Sigmoid colon (tissue), 7 donors: Measurements from ENCODE around the gene NUDCD2. TPM values are rescaled to one million over a fixed set of nuclear protein-coding genes. Genes with fewer than 3 reads are reported as not detected.

ENCODE experiments used
- DNase-seq: peaks from one replicate; pipeline ENCODE4 v3.0.0-alpha.2; 2019
- H3K27ac ChIP-seq, 4 donors: fragments of 200-600 bp; sonication (generic); one replicate each; pipeline ENCODE4 v1.5.1; 2016 to 2019; ENCODE audit warnings: mild to moderate bottlenecking in 1 of 4
- H3K27me3 ChIP-seq, 3 donors: fragments of 200-600 bp; sonication (generic); one replicate each; pipeline ENCODE4 v1.5.1; 2019; ENCODE audit warnings: mild to moderate bottlenecking in 1 of 3
- H3K36me3 ChIP-seq, 4 donors: fragments of 200-600 bp; sonication (generic); one replicate each; pipeline ENCODE4 v1.5.1; 2016 to 2019
- H3K4me1 ChIP-seq, 4 donors: fragments of 200-600 bp; sonication (generic); one replicate each; pipeline ENCODE4 v1.5.1; 2017 to 2019
- H3K4me3 ChIP-seq, 4 donors: fragments of 200-600 bp; sonication (generic); one replicate each; pipeline ENCODE4 v1.5.1; 2017 to 2019; ENCODE audit warnings: mild to moderate bottlenecking in 2 of 4, moderate library complexity in 1 of 4
- H3K9me3 ChIP-seq, 4 donors: fragments of 200-600 bp in 3 of 4; sonication (generic) in 3 of 4; one replicate each; pipeline versions ENCODE4 v1.5.1 to v1.6.1; 2013 to 2019
- EP300 ChIP-seq, 4 donors: sonication (generic); formaldehyde crosslinking; IDR thresholded peaks; one replicate each; pipeline ENCODE4 v1.6.1; 2017; ENCODE audit warnings: antibody characterized with exemption in 4 of 4
- POLR2A ChIP-seq, 2 donors: fragments of 450-650 bp; IDR thresholded peaks; one replicate each; pipeline ENCODE4 v1.6.1; 2016; ENCODE audit warnings: antibody characterized with exemption in 2 of 2, mild to moderate bottlenecking in 2 of 2, moderate library complexity in 2 of 2
- POLR2AphosphoS5 ChIP-seq, 4 donors: sonication (generic); formaldehyde crosslinking; IDR thresholded peaks; one replicate each; pipeline ENCODE4 v1.6.1; 2017; ENCODE audit warnings: antibody characterized with exemption in 4 of 4
- WGBS, 2 donors: extraction: QIAGEN DNeasy Blood & Tissue Kit; methylation state at CpG; one replicate each; pipeline ENCODE4 v1.1.7; 2013; 5-methylcytosine and 5-hydroxymethylcytosine counted together
- intact Hi-C: fragments of 100-400 bp; cut with DNase I; formaldehyde crosslinking; loops from one replicate; pipeline ENCODE4 v1.15.1; 2023
- polyA plus RNA-seq, 3 donors: library from polyadenylated mRNA; stranded (reverse); fragments of 200-250 nt; gene quantifications; one replicate each; pipeline ENCODE4 v1.2.3, GENCODE V29; 2013
- total RNA-seq, 4 donors: library from RNA; depleted of rRNA; stranded (reverse); fragments of >200 nt; gene quantifications; one replicate each; pipeline ENCODE4 v1.1.0, GENCODE V29; 2016
- TF ChIP-seq, protein P1 (sequence below), 4 experiments: fragments of 450-650 bp in 3 of 4; fragments of 200-600 bp in 1 of 4; IDR thresholded peaks; one replicate each; pipeline ENCODE4 v1.5.1; 2016 to 2019; ENCODE audit warnings: antibody characterized with exemption in 4 of 4, mild to moderate bottlenecking in 3 of 4, moderate library complexity in 2 of 4
- donor health status: healthy with polysubstance abuse.
- donor health status: Bipolar disorder and iron deficiency.
- donor health status: healthy.

Gene NUDCD2
- total and polyA plus RNA-seq, 7 donors = 3.3 to 13.2 (median 8.4) TPM

GRCh38 chr5:163506095-163506457 lies 46.2 kb upstream of the NUDCD2 start:
- DNase-seq = no peak
- Histone ChIP-seq H3K9me3 (no peaks in the 10 kb centered on the region), H3K4me1 (peaks cover 0 to 65% (median 49%) of the 10 kb centered on the region in 4 donors), H3K27ac (peak overlapping the region; percentile 89 to 98 (median 95)), H3K4me3 (peak overlapping the region; percentile 63 to 94 (median 74)), H3K27me3 (no peaks in the 10 kb centered on the region), H3K36me3 (no peaks in the 10 kb centered on the region)
- intact Hi-C loops = loop anchor here (1.0 kb wide), 1 partner anchor 46 kb away; the partner anchor contains the start of genes HMMR and NUDCD2
- 0% methylated on average over 9 of the region's 9 CpGs for WGBS, 2 donors
- TF ChIP-seq POLR2A (IDR thresholded peaks at IDR 0.05) (no peak), POLR2AphosphoS5 (IDR thresholded peaks at IDR 0.05) (no peak), EP300 (IDR thresholded peaks at IDR 0.05) (no peak)
- TF ChIP-seq, protein P1, sequence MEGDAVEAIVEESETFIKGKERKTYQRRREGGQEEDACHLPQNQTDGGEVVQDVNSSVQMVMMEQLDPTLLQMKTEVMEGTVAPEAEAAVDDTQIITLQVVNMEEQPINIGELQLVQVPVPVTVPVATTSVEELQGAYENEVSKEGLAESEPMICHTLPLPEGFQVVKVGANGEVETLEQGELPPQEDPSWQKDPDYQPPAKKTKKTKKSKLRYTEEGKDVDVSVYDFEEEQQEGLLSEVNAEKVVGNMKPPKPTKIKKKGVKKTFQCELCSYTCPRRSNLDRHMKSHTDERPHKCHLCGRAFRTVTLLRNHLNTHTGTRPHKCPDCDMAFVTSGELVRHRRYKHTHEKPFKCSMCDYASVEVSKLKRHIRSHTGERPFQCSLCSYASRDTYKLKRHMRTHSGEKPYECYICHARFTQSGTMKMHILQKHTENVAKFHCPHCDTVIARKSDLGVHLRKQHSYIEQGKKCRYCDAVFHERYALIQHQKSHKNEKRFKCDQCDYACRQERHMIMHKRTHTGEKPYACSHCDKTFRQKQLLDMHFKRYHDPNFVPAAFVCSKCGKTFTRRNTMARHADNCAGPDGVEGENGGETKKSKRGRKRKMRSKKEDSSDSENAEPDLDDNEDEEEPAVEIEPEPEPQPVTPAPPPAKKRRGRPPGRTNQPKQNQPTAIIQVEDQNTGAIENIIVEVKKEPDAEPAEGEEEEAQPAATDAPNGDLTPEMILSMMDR (IDR thresholded peaks at IDR 0.05) = no peak

- DNase-seq = peak; percentile 97
- intact Hi-C loops = loop anchor here (1.0 to 2.0 kb wide), 2 partner anchors 45 to 69 kb away; partner anchors contain the start of genes CCNG1, HMMR and NUDCD2
- Histone ChIP-seq H3K27ac (peak within 1 kb of the TSS; percentile 89 to 98 (median 95)), H3K4me3 (peak within 1 kb of the TSS; percentile 63 to 94 (median 74)), H3K4me1 (peaks cover 0 to 61% (median 48%) of the 10 kb centered on the region in 4 donors), H3K9me3 (no peaks in the 10 kb centered on the region), H3K36me3 (no peaks in the 10 kb centered on the region), H3K27me3 (no peaks in the 10 kb centered on the region)
- WGBS, 2 donors = 1% methylated on average over 64 of the region's 64 CpGs
- TF ChIP-seq POLR2A (IDR thresholded peaks at IDR 0.05) = peak; percentile 83 to 91
- TF ChIP-seq, protein P1 (IDR thresholded peaks at IDR 0.05) = peak in 1 of 4 experiments; percentile 25
- TF ChIP-seq EP300 (IDR thresholded peaks at IDR 0.05) = peak in 1 of 4 donors; percentile 23
- TF ChIP-seq POLR2AphosphoS5 (IDR thresholded peaks at IDR 0.05) = peak; percentile 90 to 98 (median 97)
Observed at GRCh38 chr5:163505368-163506094, 45.6 kb upstream of the NUDCD2 start, which contains the start of gene MAT2B. Gene MAT2B, plus strand, starts transcription at chr5:163505619. Its CDS starts 68 bp downstream, at chr5:163505687.

- H3K4me1 ChIP-seq = peaks cover 0 to 56% (median 42%) of the 10 kb centered on the region in 4 donors
- TF ChIP-seq POLR2AphosphoS5 (IDR thresholded peaks at IDR 0.05) (no peak), EP300 (IDR thresholded peaks at IDR 0.05) (no peak), POLR2A (IDR thresholded peaks at IDR 0.05) (no peak)
- TF ChIP-seq, protein P1 (IDR thresholded peaks at IDR 0.05) = no peak
- H3K27ac ChIP-seq = peak overlapping the region; percentile 89 to 98 (median 95)
- H3K9me3 ChIP-seq = no peaks in the 10 kb centered on the region
- no peaks in the 10 kb centered on the region for H3K27me3 ChIP-seq
- intact Hi-C loops = loop anchor here (2.0 kb wide), 1 partner anchor 68 kb away; the partner anchor contains the start of gene CCNG1
- H3K4me3 ChIP-seq = peak overlapping the region; percentile 63 to 94 (median 74)
- no peaks in the 10 kb centered on the region for H3K36me3 ChIP-seq
- WGBS, 2 donors = 0 to 1% methylated on average over 7 of the region's 7 CpGs
- no peak for DNase-seq
Observed at GRCh38 chr5:163505049-163505367, 45.1 kb upstream of the NUDCD2 start.

- peak; percentile 76 for DNase-seq
- Histone ChIP-seq H3K27ac (peak overlapping the region; percentile 89 to 98 (median 95)), H3K27me3 (no peaks in the 10 kb centered on the region), H3K9me3 (no peaks in the 10 kb centered on the region), H3K4me3 (peak overlapping the region; percentile 63 to 94 (median 74)), H3K4me1 (peaks cover 0 to 49% (median 35%) of the 10 kb centered on the region in 4 donors), H3K36me3 (no peaks in the 10 kb centered on the region)
- intact Hi-C loops = loop anchor here (2.0 kb wide), 1 partner anchor 68 kb away; the partner anchor contains the start of gene CCNG1
- whole genome bisulfite sequencing, 2 donors = 0 to 1% methylated on average over 27 of the region's 27 CpGs
- TF ChIP-seq POLR2AphosphoS5 (IDR thresholded peaks at IDR 0.05) = peak in 1 of 4 donors; percentile 21
- TF ChIP-seq, protein P1 (IDR thresholded peaks at IDR 0.05) = no peak
Observed at GRCh38 chr5:163504079-163504931, 44.4 kb upstream of the NUDCD2 start.
